ENCODE data around the gene NBPF26.

- TF ChIP-seq CTCF (IDR thresholded peaks at IDR 0.05): peak in 1 of 4 experiments; percentile 17
- peak; percentile 41 for TF ChIP-seq POLR2AphosphoS5 (IDR thresholded peaks at IDR 0.05)
Observed at GRCh38 chr1:120844186-120844944, 120.6 kb downstream of the NBPF26 start.
